ENCODE measurements around the gene CDH15. TPM values are rescaled to one million over a fixed set of nuclear protein-coding genes. Genes with fewer than 3 reads are reported as not detected.

The CDH15 gene
- total and polyA plus RNA-seq, 2 of the 13 experiments (the other 11 are each of a cell fraction or from before 2014, with no cell fraction given) = 0.74 to 2.2 TPM

- TF ChIP-seq ZBTB25 (CRISPR knock-in tag; IDR thresholded peaks at IDR 0.05) = no peak
- peak; percentile 37 for TF ChIP-seq SALL1 (CRISPR knock-in tag; IDR thresholded peaks at IDR 0.05)
- TF ChIP-seq ONECUT2 (CRISPR knock-in tag; IDR thresholded peaks at IDR 0.05) = no peak
- TF ChIP-seq GFI1 (CRISPR knock-in tag; IDR thresholded peaks at IDR 0.05; ENCODE audit: borderline replicate concordance) = no peak
- TF ChIP-seq KDM3A (CRISPR knock-in tag; IDR thresholded peaks at IDR 0.05; ENCODE audit: low read depth) = no peak
- 0 out of 2 replicates have a peak, but pooled peaks have one; percentile 33 for TF ChIP-seq ZNF337 (CRISPR knock-in tag; IDR thresholded peaks at IDR 0.05; ENCODE audit: borderline replicate concordance, low read depth)
- no peak for TF ChIP-seq ZXDC (CRISPR knock-in tag; IDR thresholded peaks at IDR 0.05)
- TF ChIP-seq SIX4 (CRISPR knock-in tag; IDR thresholded peaks at IDR 0.05) = no peak
- peak; percentile 66 for TF ChIP-seq CCAR2 (optimal IDR thresholded peaks at IDR 0.05; ENCODE audit: low read depth, low read length)
- TF ChIP-seq ZNF382 (CRISPR knock-in tag; IDR thresholded peaks at IDR 0.05; ENCODE audit: borderline replicate concordance) = no peak
- TF ChIP-seq ZNF616 (CRISPR knock-in tag; IDR thresholded peaks at IDR 0.05; ENCODE audit: low read depth) = no peak
- TF ChIP-seq MXD4 (CRISPR knock-in tag; IDR thresholded peaks at IDR 0.05) = no peak
- no peak for TF ChIP-seq RNF2 (conservative IDR thresholded peaks at IDR 0.05; ENCODE audit: low read depth)
- no peak for TF ChIP-seq ZNF138 (CRISPR knock-in tag; IDR thresholded peaks at IDR 0.05; ENCODE audit: low read depth)
- TF ChIP-seq EZH2 (conservative IDR thresholded peaks at IDR 0.05; ENCODE audit: low read depth, low read length) = no peak
- no peak for TF ChIP-seq CSRNP2 (CRISPR knock-in tag; conservative IDR thresholded peaks at IDR 0.05; ENCODE audit: low read depth)
- TF ChIP-seq UBTF (CRISPR knock-in tag; IDR thresholded peaks at IDR 0.05) = peak; percentile 25; the same call in 1 of the 2 replicates
- TF ChIP-seq ZNF709 (CRISPR knock-in tag; IDR thresholded peaks at IDR 0.05) = no peak
- no peak for TF ChIP-seq ZNF10 (CRISPR knock-in tag; IDR thresholded peaks at IDR 0.05; ENCODE audit: borderline replicate concordance, low read depth)
- TF ChIP-seq ZNF816 (CRISPR knock-in tag; IDR thresholded peaks at IDR 0.05; ENCODE audit: borderline replicate concordance) = no peak
- no peak for TF ChIP-seq ZMYM3 (CRISPR knock-in tag; IDR thresholded peaks at IDR 0.05)
Observed at GRCh38 chr16:89190150-89190958, 18.8 kb downstream of the CDH15 start (continued).
